ENCODE measurements around the gene LINGO1. TPM values are rescaled to one million over a fixed set of nuclear protein-coding genes. Genes with fewer than 3 reads are reported as not detected.

LINGO1 gene
- total and polyA plus RNA-seq, 2 of the 8 experiments (the other 6 are each of a cell fraction or from before 2014, with no cell fraction given), result 57.1 to 114 TPM

GRCh38 chr15:77569729-77570125 lies 63.0 kb downstream of the LINGO1 start (continued):
- TF ChIP-seq CHD7 (IDR thresholded peaks at IDR 0.05; ENCODE audit: insufficient replicate concordance, low read length) (no peak), FOSL1 (IDR thresholded peaks at IDR 0.05; ENCODE audit: insufficient read depth, low read depth, low read length) (no peak), POU5F1 (IDR thresholded peaks at IDR 0.05; ENCODE audit: low read depth, low read length) (no peak), BRCA1 (IDR thresholded peaks at IDR 0.05; ENCODE audit: low read depth, low read length) (no peak), PHF8 (conservative IDR thresholded peaks at IDR 0.05; ENCODE audit: low read depth, low read length) (no peak), ATF3 (IDR thresholded peaks at IDR 0.05; ENCODE audit: insufficient read depth, low read depth, low read length) (no peak), POLR2AphosphoS5 (IDR thresholded peaks at IDR 0.05; ENCODE audit: low read depth, low read length) (no peak), SUZ12 (IDR thresholded peaks at IDR 0.05; ENCODE audit: low read length) (no peak), TAF1 (IDR thresholded peaks at IDR 0.05; ENCODE audit: low read depth, low read length) (no peak), SP2 (IDR thresholded peaks at IDR 0.05; ENCODE audit: low read length) (no peak), RXRA (IDR thresholded peaks at IDR 0.05; ENCODE audit: insufficient read depth, low read depth, low read length) (no peak), RFX5 (IDR thresholded peaks at IDR 0.05; ENCODE audit: borderline replicate concordance, low read depth, low read length) (no peak)

All from H1 (cell line).